Liver (tissue), 9 donors: ENCODE data around the gene MRPL58. TPM values are rescaled to one million over a fixed set of nuclear protein-coding genes. Genes with fewer than 3 reads are reported as not detected.

Source experiments
- DNase-seq: peaks from one replicate; pipeline ENCODE4 v3.0.0-alpha.2; 2017; ENCODE audit warnings: low spot score
- H3K27ac ChIP-seq, 2 donors: one replicate each; pipeline ENCODE4 v1.7.0; 2013; ENCODE audit warnings: inconsistent platforms in 2 of 2, low read length in 2 of 2, control low read depth in 1 of 2, low read depth in 1 of 2, mild to moderate bottlenecking in 1 of 2
- H3K27me3 ChIP-seq, 4 donors: one replicate each; pipeline versions ENCODE4 v1.6.1 to v1.7.0; 2013; ENCODE audit warnings: low read length in 3 of 4, inconsistent platforms in 1 of 4, mild to moderate bottlenecking in 1 of 4, moderate library complexity in 1 of 4; ENCODE audit not compliant: control insufficient read depth in 4 of 4, insufficient read depth in 4 of 4
- H3K36me3 ChIP-seq, 4 donors: one replicate each; pipeline versions ENCODE4 v1.6.1 to v1.7.0; 2013; ENCODE audit warnings: low read length in 3 of 4, mild to moderate bottlenecking in 3 of 4, low read depth in 1 of 4, moderate library complexity in 1 of 4; ENCODE audit not compliant: control insufficient read depth in 4 of 4, insufficient read depth in 3 of 4
- H3K4me1 ChIP-seq, 4 donors: one replicate each; pipeline versions ENCODE4 v1.6.1 to v1.7.0; 2013; ENCODE audit warnings: low read length in 3 of 4, mild to moderate bottlenecking in 3 of 4, moderate library complexity in 1 of 4; ENCODE audit not compliant: control insufficient read depth in 4 of 4, insufficient read depth in 4 of 4
- H3K4me3 ChIP-seq, 3 donors: one replicate each; pipeline versions ENCODE4 v1.6.1 to v1.7.0; 2013; ENCODE audit warnings: low read length in 3 of 3, control low read depth in 1 of 3, low read depth in 1 of 3, mild to moderate bottlenecking in 1 of 3
- H3K9ac ChIP-seq, 2 donors: one replicate each; pipeline ENCODE4 v1.7.0; 2013; ENCODE audit warnings: low read length in 2 of 2, mild to moderate bottlenecking in 2 of 2, moderate library complexity in 2 of 2, control low read depth in 1 of 2, low read depth in 1 of 2
- H3K9me3 ChIP-seq, 4 donors: one replicate each; pipeline versions ENCODE4 v1.6.1 to v1.7.0; 2013; ENCODE audit warnings: low read length in 3 of 4; ENCODE audit not compliant: control insufficient read depth in 4 of 4
- EGR1 ChIP-seq, 2 donors: IDR thresholded peaks; 2 replicates each; pipeline ENCODE4 v1.6.1; 2016 to 2018; ENCODE audit warnings: antibody characterized with exemption in 2 of 2, low read depth in 2 of 2
- FOXA1 ChIP-seq: IDR thresholded peaks from 2 replicates; pipeline ENCODE4 v1.6.1; 2016; ENCODE audit warnings: antibody characterized with exemption
- FOXA2 ChIP-seq: IDR thresholded peaks from 2 replicates; pipeline ENCODE4 v1.6.1; 2016; ENCODE audit warnings: antibody characterized with exemption
- GABPA ChIP-seq, 2 donors: IDR thresholded peaks in 1 of 2; conservative IDR thresholded peaks in 1 of 2; 2 replicates each; pipeline ENCODE4 v1.6.1; 2016; ENCODE audit warnings: antibody characterized with exemption in 2 of 2, mild to moderate bottlenecking in 1 of 2, moderate library complexity in 1 of 2
- HNF4A ChIP-seq, 2 donors: conservative IDR thresholded peaks; 2 replicates each; pipeline ENCODE4 v1.6.1; 2016; ENCODE audit warnings: antibody characterized with exemption in 2 of 2, mild to moderate bottlenecking in 2 of 2
- HNF4G ChIP-seq: IDR thresholded peaks from 2 replicates; pipeline ENCODE4 v1.6.1; 2016; ENCODE audit warnings: antibody characterized with exemption
- JUND ChIP-seq, 2 donors: IDR thresholded peaks; 2 replicates each; pipeline ENCODE4 v1.6.1; 2016; ENCODE audit warnings: antibody characterized with exemption in 2 of 2
- NR2F2 ChIP-seq: IDR thresholded peaks from 2 replicates; pipeline ENCODE4 v1.6.1; 2016; ENCODE audit warnings: antibody characterized with exemption
- RAD21 ChIP-seq, 2 donors: IDR thresholded peaks; 2 replicates each; pipeline ENCODE4 v1.6.1; 2016; ENCODE audit warnings: antibody characterized with exemption in 2 of 2, mild to moderate bottlenecking in 2 of 2
- RXRA ChIP-seq, 2 donors: IDR thresholded peaks; 2 replicates each; pipeline ENCODE4 v1.6.1; 2017 to 2018; ENCODE audit warnings: antibody characterized with exemption in 2 of 2, mild to moderate bottlenecking in 1 of 2
- TAF1 ChIP-seq: conservative IDR thresholded peaks from 2 replicates; pipeline ENCODE4 v1.6.1; 2016; ENCODE audit warnings: antibody characterized with exemption, mild to moderate bottlenecking
- YY1 ChIP-seq: IDR thresholded peaks from 2 replicates; pipeline ENCODE4 v1.6.1; 2016; ENCODE audit warnings: antibody characterized with exemption, mild to moderate bottlenecking
- WGBS: extraction: QIAGEN DNeasy Blood & Tissue Kit; methylation state at CpG from one replicate; pipeline ENCODE4 v1.1.7; 2013; 5-methylcytosine and 5-hydroxymethylcytosine counted together
- polyA plus RNA-seq, 2 donors: library from polyadenylated mRNA; stranded (reverse) in 1 of 2; unstranded in 1 of 2; fragments of 200-250 nt in 1 of 2; fragments of >200 nt in 1 of 2; fragmentation: Nextera tagmentation in 1 of 2; extraction: Ambion mirVana in 1 of 2; gene quantifications; one replicate each; pipeline versions ENCODE4 v1.2.1 to v1.2.3, GENCODE V29; 2013 to 2015
- total RNA-seq, 2 donors: library from RNA; depleted of rRNA; stranded (reverse); fragments of >200 nt; gene quantifications; one replicate each; pipeline ENCODE4 v1.2.3, GENCODE V29; 2014
- TF ChIP-seq, protein P1 (sequence below): IDR thresholded peaks from 2 replicates; pipeline ENCODE4 v1.6.1; 2016; ENCODE audit warnings: antibody characterized with exemption
- TF ChIP-seq, protein P2 (sequence below): IDR thresholded peaks from 2 replicates; pipeline ENCODE4 v1.6.1; 2016; ENCODE audit warnings: antibody characterized with exemption, mild to moderate bottlenecking
- TF ChIP-seq, protein P3 (sequence below): fragments of 150-350 bp; IDR thresholded peaks from 2 replicates; pipeline ENCODE4 v1.5.1; 2017; ENCODE audit warnings: improper control_type of control experiment, low read depth, low read length; ENCODE audit not compliant: missing input control
- TF ChIP-seq, protein P4 (sequence below): IDR thresholded peaks from 2 replicates; pipeline ENCODE4 v1.6.1; 2016; ENCODE audit warnings: antibody characterized with exemption
- TF ChIP-seq, protein P5 (sequence below): IDR thresholded peaks from 2 replicates; pipeline ENCODE4 v1.6.1; 2016; ENCODE audit warnings: antibody characterized with exemption
- donor health status: healthy.
- donor health status: healthy.
- donor health status: healthy.
- donor health status: healthy.
- donor health status: healthy.

MRPL58 gene
- total and polyA plus RNA-seq, 4 donors: 20.5 to 47.0 (median 33.4) TPM

DNA sequence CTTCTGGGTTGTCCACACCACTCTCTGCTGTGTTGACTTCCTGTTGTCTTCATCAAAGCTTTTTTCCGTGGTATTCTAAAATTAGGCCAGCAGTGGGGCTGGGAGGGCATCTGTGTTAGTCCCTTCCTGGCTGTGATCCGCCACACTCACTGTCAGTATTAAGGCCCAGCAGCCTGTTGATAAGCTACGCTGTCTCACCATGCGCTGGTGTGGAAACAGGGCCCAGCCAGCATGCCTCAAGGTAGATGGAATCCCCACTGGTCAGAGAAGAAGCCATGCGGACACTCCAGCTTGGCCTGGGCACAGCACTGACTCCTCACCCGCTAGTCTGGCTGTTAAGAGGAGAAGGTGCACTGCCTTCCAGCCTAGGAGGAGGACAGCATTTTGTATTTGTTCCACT is 13.7 kb upstream of the MRPL58 start:
- DNase-seq: no peak
- H3K4me3 ChIP-seq: no peak overlapping the region
- 77% methylated on average over 6 of the region's 6 CpGs for WGBS

DNA sequence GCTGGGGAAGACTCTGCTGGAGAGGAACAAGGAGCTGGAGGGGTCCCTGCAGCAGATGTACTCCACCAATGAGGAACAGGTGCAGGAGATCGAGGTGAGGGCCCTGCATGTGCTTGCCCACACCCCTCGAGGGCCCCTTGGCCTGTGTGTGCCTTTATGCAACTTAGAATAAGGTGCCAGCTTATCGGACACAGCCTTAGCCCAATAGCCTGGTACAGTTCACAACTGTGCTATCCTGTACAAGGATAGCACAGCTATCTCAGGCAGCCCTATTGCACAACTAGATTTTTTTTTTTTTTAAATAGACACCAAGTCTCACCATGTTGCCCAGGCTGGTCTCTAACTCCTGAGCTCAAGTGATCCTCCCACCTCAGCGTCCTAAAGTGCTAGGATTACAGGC is 12.9 kb upstream of the MRPL58 start:
- H3K9me3 ChIP-seq: no peaks in the 10 kb centered on the region
- WGBS: 70% methylated on average over 4 of the region's 4 CpGs
- no peak for DNase-seq
- no peak overlapping the region for H3K9ac ChIP-seq
- H3K27ac ChIP-seq: no peak overlapping the region
- TF ChIP-seq EGR1 (IDR thresholded peaks at IDR 0.05; ENCODE audit: low read depth in 2 of 2) (no peak), FOXA1 (no peak), HNF4A (conservative IDR thresholded peaks at IDR 0.05) (no peak), JUND (IDR thresholded peaks at IDR 0.05) (no peak), FOXA2 (no peak), YY1 (no peak), RAD21 (IDR thresholded peaks at IDR 0.05) (no peak), HNF4G (no peak), TAF1 (no peak), NR2F2 (no peak), RXRA (IDR thresholded peaks at IDR 0.05) (no peak)
- TF ChIP-seq, protein P1, sequence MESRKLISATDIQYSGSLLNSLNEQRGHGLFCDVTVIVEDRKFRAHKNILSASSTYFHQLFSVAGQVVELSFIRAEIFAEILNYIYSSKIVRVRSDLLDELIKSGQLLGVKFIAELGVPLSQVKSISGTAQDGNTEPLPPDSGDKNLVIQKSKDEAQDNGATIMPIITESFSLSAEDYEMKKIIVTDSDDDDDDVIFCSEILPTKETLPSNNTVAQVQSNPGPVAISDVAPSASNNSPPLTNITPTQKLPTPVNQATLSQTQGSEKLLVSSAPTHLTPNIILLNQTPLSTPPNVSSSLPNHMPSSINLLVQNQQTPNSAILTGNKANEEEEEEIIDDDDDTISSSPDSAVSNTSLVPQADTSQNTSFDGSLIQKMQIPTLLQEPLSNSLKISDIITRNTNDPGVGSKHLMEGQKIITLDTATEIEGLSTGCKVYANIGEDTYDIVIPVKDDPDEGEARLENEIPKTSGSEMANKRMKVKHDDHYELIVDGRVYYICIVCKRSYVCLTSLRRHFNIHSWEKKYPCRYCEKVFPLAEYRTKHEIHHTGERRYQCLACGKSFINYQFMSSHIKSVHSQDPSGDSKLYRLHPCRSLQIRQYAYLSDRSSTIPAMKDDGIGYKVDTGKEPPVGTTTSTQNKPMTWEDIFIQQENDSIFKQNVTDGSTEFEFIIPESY: no peak
- TF ChIP-seq, protein P2, sequence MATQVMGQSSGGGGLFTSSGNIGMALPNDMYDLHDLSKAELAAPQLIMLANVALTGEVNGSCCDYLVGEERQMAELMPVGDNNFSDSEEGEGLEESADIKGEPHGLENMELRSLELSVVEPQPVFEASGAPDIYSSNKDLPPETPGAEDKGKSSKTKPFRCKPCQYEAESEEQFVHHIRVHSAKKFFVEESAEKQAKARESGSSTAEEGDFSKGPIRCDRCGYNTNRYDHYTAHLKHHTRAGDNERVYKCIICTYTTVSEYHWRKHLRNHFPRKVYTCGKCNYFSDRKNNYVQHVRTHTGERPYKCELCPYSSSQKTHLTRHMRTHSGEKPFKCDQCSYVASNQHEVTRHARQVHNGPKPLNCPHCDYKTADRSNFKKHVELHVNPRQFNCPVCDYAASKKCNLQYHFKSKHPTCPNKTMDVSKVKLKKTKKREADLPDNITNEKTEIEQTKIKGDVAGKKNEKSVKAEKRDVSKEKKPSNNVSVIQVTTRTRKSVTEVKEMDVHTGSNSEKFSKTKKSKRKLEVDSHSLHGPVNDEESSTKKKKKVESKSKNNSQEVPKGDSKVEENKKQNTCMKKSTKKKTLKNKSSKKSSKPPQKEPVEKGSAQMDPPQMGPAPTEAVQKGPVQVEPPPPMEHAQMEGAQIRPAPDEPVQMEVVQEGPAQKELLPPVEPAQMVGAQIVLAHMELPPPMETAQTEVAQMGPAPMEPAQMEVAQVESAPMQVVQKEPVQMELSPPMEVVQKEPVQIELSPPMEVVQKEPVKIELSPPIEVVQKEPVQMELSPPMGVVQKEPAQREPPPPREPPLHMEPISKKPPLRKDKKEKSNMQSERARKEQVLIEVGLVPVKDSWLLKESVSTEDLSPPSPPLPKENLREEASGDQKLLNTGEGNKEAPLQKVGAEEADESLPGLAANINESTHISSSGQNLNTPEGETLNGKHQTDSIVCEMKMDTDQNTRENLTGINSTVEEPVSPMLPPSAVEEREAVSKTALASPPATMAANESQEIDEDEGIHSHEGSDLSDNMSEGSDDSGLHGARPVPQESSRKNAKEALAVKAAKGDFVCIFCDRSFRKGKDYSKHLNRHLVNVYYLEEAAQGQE: no peak
- TF ChIP-seq, protein P3, sequence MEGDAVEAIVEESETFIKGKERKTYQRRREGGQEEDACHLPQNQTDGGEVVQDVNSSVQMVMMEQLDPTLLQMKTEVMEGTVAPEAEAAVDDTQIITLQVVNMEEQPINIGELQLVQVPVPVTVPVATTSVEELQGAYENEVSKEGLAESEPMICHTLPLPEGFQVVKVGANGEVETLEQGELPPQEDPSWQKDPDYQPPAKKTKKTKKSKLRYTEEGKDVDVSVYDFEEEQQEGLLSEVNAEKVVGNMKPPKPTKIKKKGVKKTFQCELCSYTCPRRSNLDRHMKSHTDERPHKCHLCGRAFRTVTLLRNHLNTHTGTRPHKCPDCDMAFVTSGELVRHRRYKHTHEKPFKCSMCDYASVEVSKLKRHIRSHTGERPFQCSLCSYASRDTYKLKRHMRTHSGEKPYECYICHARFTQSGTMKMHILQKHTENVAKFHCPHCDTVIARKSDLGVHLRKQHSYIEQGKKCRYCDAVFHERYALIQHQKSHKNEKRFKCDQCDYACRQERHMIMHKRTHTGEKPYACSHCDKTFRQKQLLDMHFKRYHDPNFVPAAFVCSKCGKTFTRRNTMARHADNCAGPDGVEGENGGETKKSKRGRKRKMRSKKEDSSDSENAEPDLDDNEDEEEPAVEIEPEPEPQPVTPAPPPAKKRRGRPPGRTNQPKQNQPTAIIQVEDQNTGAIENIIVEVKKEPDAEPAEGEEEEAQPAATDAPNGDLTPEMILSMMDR: no peak
- TF ChIP-seq, protein P4, sequence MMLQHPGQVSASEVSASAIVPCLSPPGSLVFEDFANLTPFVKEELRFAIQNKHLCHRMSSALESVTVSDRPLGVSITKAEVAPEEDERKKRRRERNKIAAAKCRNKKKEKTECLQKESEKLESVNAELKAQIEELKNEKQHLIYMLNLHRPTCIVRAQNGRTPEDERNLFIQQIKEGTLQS: no peak
- TF ChIP-seq, protein P5, sequence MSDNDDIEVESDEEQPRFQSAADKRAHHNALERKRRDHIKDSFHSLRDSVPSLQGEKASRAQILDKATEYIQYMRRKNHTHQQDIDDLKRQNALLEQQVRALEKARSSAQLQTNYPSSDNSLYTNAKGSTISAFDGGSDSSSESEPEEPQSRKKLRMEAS: no peak
- no peak overlapping the region for H3K4me3 ChIP-seq
- no peaks in the 10 kb centered on the region for H3K36me3 ChIP-seq
- no peaks in the 10 kb centered on the region for H3K4me1 ChIP-seq
- no peaks in the 10 kb centered on the region for H3K27me3 ChIP-seq

More for the DNA sequence above, 13.7 kb upstream of the MRPL58 start:
- Histone ChIP-seq H3K4me1 (no peaks in the 10 kb centered on the region), H3K27ac (no peak overlapping the region), H3K9ac (no peak overlapping the region), H3K9me3 (no peaks in the 10 kb centered on the region), H3K36me3 (no peaks in the 10 kb centered on the region), H3K27me3 (no peaks in the 10 kb centered on the region)
- TF ChIP-seq FOXA2 (no peak), HNF4A (conservative IDR thresholded peaks at IDR 0.05) (no peak), FOXA1 (no peak), TAF1 (no peak), GABPA (IDR thresholded peaks at IDR 0.05 in 1 of 2, conservative IDR thresholded peaks at IDR 0.05 in 1 of 2) (no peak), JUND (IDR thresholded peaks at IDR 0.05) (no peak), EGR1 (IDR thresholded peaks at IDR 0.05; ENCODE audit: low read depth in 2 of 2) (no peak)
